ENCODE results near the gene OTUB2. TPM values are rescaled to one million over a fixed set of nuclear protein-coding genes. Genes with fewer than 3 reads are reported as not detected.

OTUB2 gene
- total RNA-seq, 2 experiments from 2014 or later: 0.28 to 0.84 TPM

GRCh38 chr14:94054936-94055335 lies 28.8 kb downstream of the OTUB2 start:
- no peak for DNase-seq (ENCODE audit: low spot score)
- no peak overlapping the region for H3K27ac ChIP-seq (ENCODE audit: low read depth, low read length, poor library complexity, severe bottlenecking)
- no peaks in the 10 kb centered on the region for H4K20me1 ChIP-seq (ENCODE audit: insufficient read depth, low read length)
- no peaks in the 10 kb centered on the region for H3K9me2 ChIP-seq (ENCODE audit: insufficient read depth, low read length)
- no peak overlapping the region for H2AFZ ChIP-seq (ENCODE audit: low read length)
- no peak for TF ChIP-seq CTCF (conservative IDR thresholded peaks at IDR 0.05; ENCODE audit: low read length)
- TF ChIP-seq EZH2phosphoT487 (IDR thresholded peaks at IDR 0.05; ENCODE audit: borderline replicate concordance, low read depth, low read length): no peak
- H3K4me1 ChIP-seq (ENCODE audit: insufficient read depth, low read length, poor library complexity, severe bottlenecking): no peaks in the 10 kb centered on the region
- no peaks in the 10 kb centered on the region for H3K79me2 ChIP-seq (ENCODE audit: insufficient read depth, low read depth, low read length)
- BruUV-seq (replicated peaks): no TSS peak
- no peak overlapping the region for H3K4me2 ChIP-seq (ENCODE audit: low read length)
- ChIA-PET CTCF (ENCODE audit: unreplicated experiment) (no interaction called here), POLR2A (interaction anchor here (0.5 kb wide), 1 partner anchor 1560 kb away, joined by 3 read pairs; no protein-coding TSS in a partner anchor)
- H3K9me3 ChIP-seq (ENCODE audit: low read length): no peaks in the 10 kb centered on the region
- peaks cover 93% of the 10 kb centered on the region for H3K36me3 ChIP-seq (ENCODE audit: insufficient read depth, low read length)
- intact Hi-C loops (cut with micrococcal nuclease; ENCODE audit: unreplicated experiment): no loop called here
- H3K4me3 ChIP-seq (ENCODE audit: low read depth, low read length, poor library complexity, severe bottlenecking): no peak overlapping the region

- Histone ChIP-seq H3K4me3 (ENCODE audit: low read depth, low read length, poor library complexity, severe bottlenecking) (no peak overlapping the region), H3K79me2 (ENCODE audit: insufficient read depth, low read depth, low read length) (no peaks in the 10 kb centered on the region), H4K20me1 (ENCODE audit: insufficient read depth, low read length) (no peaks in the 10 kb centered on the region), H2AFZ (ENCODE audit: low read length) (no peak overlapping the region), H3K27ac (ENCODE audit: low read depth, low read length, poor library complexity, severe bottlenecking) (no peak overlapping the region), H3K4me2 (ENCODE audit: low read length) (no peak overlapping the region), H3K4me1 (ENCODE audit: insufficient read depth, low read length, poor library complexity, severe bottlenecking) (no peaks in the 10 kb centered on the region), H3K36me3 (ENCODE audit: insufficient read depth, low read length) (peaks cover 94% of the 10 kb centered on the region), H3K9me2 (ENCODE audit: insufficient read depth, low read length) (no peaks in the 10 kb centered on the region), H3K9me3 (ENCODE audit: low read length) (no peaks in the 10 kb centered on the region)
- ChIA-PET POLR2A (interaction anchor here (0.9 kb wide), 2 partner anchors 26 to 49 kb away, joined by 3 read pairs; no protein-coding TSS in a partner anchor), CTCF (ENCODE audit: unreplicated experiment) (interaction anchor here (1.0 to 1.1 kb wide), 2 partner anchors 10 to 21 kb away, joined by 3 read pairs; no protein-coding TSS in a partner anchor)
- intact Hi-C loops (cut with micrococcal nuclease; ENCODE audit: unreplicated experiment): no loop called here
- no TSS peak for BruUV-seq (replicated peaks)
- TF ChIP-seq EZH2phosphoT487 (IDR thresholded peaks at IDR 0.05; ENCODE audit: borderline replicate concordance, low read depth, low read length): no peak
- TF ChIP-seq CTCF (conservative IDR thresholded peaks at IDR 0.05; ENCODE audit: low read length): no peak
- DNase-seq (ENCODE audit: low spot score): no peak
These were observed 30.6 kb downstream of the OTUB2 start for GRCh38 chr14:94056579-94057308.

GRCh38 chr14:94058128-94058673 lies 32.1 kb downstream of the OTUB2 start:
- no peaks in the 10 kb centered on the region for H3K9me3 ChIP-seq (ENCODE audit: low read length)
- H3K79me2 ChIP-seq (ENCODE audit: insufficient read depth, low read depth, low read length): peaks cover 4% of the 10 kb centered on the region; the same call in 1 of the 2 replicates
- BruUV-seq (replicated peaks): no TSS peak
- no peaks in the 10 kb centered on the region for H3K4me1 ChIP-seq (ENCODE audit: insufficient read depth, low read length, poor library complexity, severe bottlenecking)
- H3K4me2 ChIP-seq (ENCODE audit: low read length): no peak overlapping the region
- ChIA-PET POLR2A (interaction anchor here (0.8 to 1.3 kb wide), 2 partner anchors 23 to 41 kb away, joined by 3 read pairs; partner anchors contain the start of gene IFI27L1), CTCF (ENCODE audit: unreplicated experiment) (interaction anchor here (0.6 kb wide), 1 partner anchor 1570 kb away, joined by 4 read pairs; no protein-coding TSS in a partner anchor)
- no peak overlapping the region for H3K4me3 ChIP-seq (ENCODE audit: low read depth, low read length, poor library complexity, severe bottlenecking)
- H4K20me1 ChIP-seq (ENCODE audit: insufficient read depth, low read length): no peaks in the 10 kb centered on the region
- H2AFZ ChIP-seq (ENCODE audit: low read length): no peak overlapping the region
- H3K9me2 ChIP-seq (ENCODE audit: insufficient read depth, low read length): no peaks in the 10 kb centered on the region
- no peak for TF ChIP-seq EZH2phosphoT487 (IDR thresholded peaks at IDR 0.05; ENCODE audit: borderline replicate concordance, low read depth, low read length)
- TF ChIP-seq CTCF (conservative IDR thresholded peaks at IDR 0.05; ENCODE audit: low read length): no peak
- DNase-seq (ENCODE audit: low spot score): no peak
- intact Hi-C loops (cut with micrococcal nuclease; ENCODE audit: unreplicated experiment): no loop called here
- peaks cover 89% of the 10 kb centered on the region for H3K36me3 ChIP-seq (ENCODE audit: insufficient read depth, low read length)
- H3K27ac ChIP-seq (ENCODE audit: low read depth, low read length, poor library complexity, severe bottlenecking): no peak overlapping the region
